ENCODE results near the gene BCAR1. TPM values are rescaled to one million over a fixed set of nuclear protein-coding genes. Genes with fewer than 3 reads are reported as not detected.

BCAR1 gene
- total and polyA plus RNA-seq, 2 of the 13 experiments (the other 11 are each of a cell fraction or from before 2014, with no cell fraction given) = 48.1 to 51.7 TPM

GRCh38 chr16:75244844-75245758 is 6.3 kb downstream of the BCAR1 start (continued):
- TF ChIP-seq RELA (CRISPR knock-in tag; IDR thresholded peaks at IDR 0.05) (peak; percentile 99), MED13 (CRISPR knock-in tag; IDR thresholded peaks at IDR 0.05) (peak; percentile 95), ZNF564 (CRISPR knock-in tag; IDR thresholded peaks at IDR 0.05) (peak; percentile 53; the same call in 1 of the 2 replicates), ZFP1 (CRISPR knock-in tag; IDR thresholded peaks at IDR 0.05) (peak; percentile 88; the same call in 1 of the 2 replicates), MXI1 (IDR thresholded peaks at IDR 0.05; ENCODE audit: borderline replicate concordance, low read depth, low read length) (peak; percentile 76; the same call in 1 of the 3 replicates), HNF4G (IDR thresholded peaks at IDR 0.05; ENCODE audit: borderline replicate concordance, low read depth, low read length) (peak; percentile 63), HNF4G (CRISPR knock-in tag; IDR thresholded peaks at IDR 0.05; ENCODE audit: borderline replicate concordance, low read depth) (no peak; the same call in 1 of the 2 replicates), MTA3 (CRISPR knock-in tag; IDR thresholded peaks at IDR 0.05) (no peak), ZFP91 (CRISPR knock-in tag; IDR thresholded peaks at IDR 0.05; ENCODE audit: borderline replicate concordance) (peak; percentile 82; the same call in 1 of the 2 replicates), KDM6A (CRISPR knock-in tag; IDR thresholded peaks at IDR 0.05; ENCODE audit: low read depth) (peak; percentile 94), ZNF629 (CRISPR knock-in tag; conservative IDR thresholded peaks at IDR 0.05) (no peak; the same call in 1 of the 2 replicates), ZNF777 (CRISPR knock-in tag; IDR thresholded peaks at IDR 0.05) (0 out of 2 replicates have a peak, but pooled peaks have one; percentile 22), ZNF484 (CRISPR knock-in tag; IDR thresholded peaks at IDR 0.05; ENCODE audit: borderline replicate concordance, low read depth) (0 out of 2 replicates have a peak, but pooled peaks have one; percentile 75), ZNF761 (CRISPR knock-in tag; conservative IDR thresholded peaks at IDR 0.05) (peak; percentile 85), AGO1 (IDR thresholded peaks at IDR 0.05; ENCODE audit: low read depth, low read length, poor library complexity, severe bottlenecking) (peak; percentile 83), CHCHD3 (CRISPR knock-in tag; IDR thresholded peaks at IDR 0.05) (0 out of 2 replicates have a peak, but pooled peaks have one; percentile 56), ZFP37 (CRISPR knock-in tag; IDR thresholded peaks at IDR 0.05; ENCODE audit: borderline replicate concordance) (peak; percentile 90; the same call in 1 of the 2 replicates), ZNF839 (CRISPR knock-in tag; IDR thresholded peaks at IDR 0.05; ENCODE audit: borderline replicate concordance) (0 out of 2 replicates have a peak, but pooled peaks have one; percentile 78), ZNF329 (CRISPR knock-in tag; IDR thresholded peaks at IDR 0.05; ENCODE audit: low read depth) (no peak), SPEN (CRISPR knock-in tag; IDR thresholded peaks at IDR 0.05; ENCODE audit: low read depth) (peak; percentile 71), ZSCAN25 (CRISPR knock-in tag; IDR thresholded peaks at IDR 0.05) (peak; percentile 89), AGO2 (optimal IDR thresholded peaks at IDR 0.05; ENCODE audit: low read depth, low read length) (peak; percentile 99), ZC3H4 (CRISPR knock-in tag; IDR thresholded peaks at IDR 0.05; ENCODE audit: borderline replicate concordance) (no peak)
- TF ChIP-seq, protein P1, sequence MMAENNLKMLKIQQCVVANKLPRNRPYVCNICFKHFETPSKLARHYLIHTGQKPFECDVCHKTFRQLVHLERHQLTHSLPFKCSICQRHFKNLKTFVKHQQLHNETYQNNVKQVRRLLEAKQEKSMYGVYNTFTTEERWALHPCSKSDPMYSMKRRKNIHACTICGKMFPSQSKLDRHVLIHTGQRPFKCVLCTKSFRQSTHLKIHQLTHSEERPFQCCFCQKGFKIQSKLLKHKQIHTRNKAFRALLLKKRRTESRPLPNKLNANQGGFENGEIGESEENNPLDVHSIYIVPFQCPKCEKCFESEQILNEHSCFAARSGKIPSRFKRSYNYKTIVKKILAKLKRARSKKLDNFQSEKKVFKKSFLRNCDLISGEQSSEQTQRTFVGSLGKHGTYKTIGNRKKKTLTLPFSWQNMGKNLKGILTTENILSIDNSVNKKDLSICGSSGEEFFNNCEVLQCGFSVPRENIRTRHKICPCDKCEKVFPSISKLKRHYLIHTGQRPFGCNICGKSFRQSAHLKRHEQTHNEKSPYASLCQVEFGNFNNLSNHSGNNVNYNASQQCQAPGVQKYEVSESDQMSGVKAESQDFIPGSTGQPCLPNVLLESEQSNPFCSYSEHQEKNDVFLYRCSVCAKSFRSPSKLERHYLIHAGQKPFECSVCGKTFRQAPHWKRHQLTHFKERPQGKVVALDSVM (CRISPR knock-in tag; IDR thresholded peaks at IDR 0.05) = peak; percentile 95
- TF ChIP-seq, protein P2, sequence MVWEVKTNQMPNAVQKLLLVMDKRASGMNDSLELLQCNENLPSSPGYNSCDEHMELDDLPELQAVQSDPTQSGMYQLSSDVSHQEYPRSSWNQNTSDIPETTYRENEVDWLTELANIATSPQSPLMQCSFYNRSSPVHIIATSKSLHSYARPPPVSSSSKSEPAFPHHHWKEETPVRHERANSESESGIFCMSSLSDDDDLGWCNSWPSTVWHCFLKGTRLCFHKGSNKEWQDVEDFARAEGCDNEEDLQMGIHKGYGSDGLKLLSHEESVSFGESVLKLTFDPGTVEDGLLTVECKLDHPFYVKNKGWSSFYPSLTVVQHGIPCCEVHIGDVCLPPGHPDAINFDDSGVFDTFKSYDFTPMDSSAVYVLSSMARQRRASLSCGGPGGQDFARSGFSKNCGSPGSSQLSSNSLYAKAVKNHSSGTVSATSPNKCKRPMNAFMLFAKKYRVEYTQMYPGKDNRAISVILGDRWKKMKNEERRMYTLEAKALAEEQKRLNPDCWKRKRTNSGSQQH (CRISPR knock-in tag; IDR thresholded peaks at IDR 0.05; ENCODE audit: low read depth) = peak; percentile 87; the same call in 1 of the 2 replicates

Measured in HepG2 (cell line).